HG02938 (cell line): ENCODE measurements around the gene KIAA0040.
"Not testable (repeated sequence)": the region's sequence is repeated elsewhere in the genome, so short reads cannot be mapped to it uniquely, and the experiment has no call there.

Experiments used
- ATAC-seq: cut with Tn5 transposase; IDR thresholded peaks from one replicate; pipeline ENCODE4 v1.9.1; 2021; ENCODE audit warnings: mild to moderate bottlenecking, moderate library complexity; ENCODE audit not compliant: unreplicated experiment

Gene KIAA0040

GRCh38 chr1:175108331-175108820 lies 84.2 kb downstream of the KIAA0040 start:
- not testable (repeated sequence) for ATAC-seq
